Fibroblast of skin of left biceps (primary cell): ENCODE data around the gene LY6G6C.

Source experiments
- DNase-seq, 2 experiments: peaks; one replicate each; pipeline ENCODE4 v3.0.0-alpha.2; 2013; ENCODE audit warnings: low read depth in 2 of 2

Gene LY6G6C

GRCh38 chr6:31706599-31706998 is 14.9 kb downstream of the LY6G6C start, which contains the start of gene LY6G6F:
Gene LY6G6F (plus strand): TSS chr6:31706866. CDS start chr6:31706907, 41 bp downstream.
- no peak for DNase-seq

DNA sequence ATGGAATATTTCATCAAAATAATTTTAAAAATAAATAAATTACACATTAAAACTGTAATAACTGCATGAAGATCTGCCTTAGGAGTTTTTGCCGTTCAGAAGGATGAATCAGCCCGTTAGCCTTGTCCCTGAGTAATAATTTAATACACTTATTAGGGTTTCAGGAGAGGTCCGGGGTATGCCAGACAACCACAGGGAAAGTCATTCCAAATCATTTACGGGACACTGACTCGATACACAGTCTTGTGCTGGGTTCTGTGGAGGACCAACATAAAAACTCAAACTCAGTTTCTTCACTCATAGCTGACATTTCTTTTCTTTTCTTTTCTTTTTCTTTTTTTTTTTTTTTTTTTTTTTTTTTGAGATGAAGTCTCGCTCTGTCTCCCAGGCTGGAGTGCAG is 15.6 kb downstream of the LY6G6C start:
- DNase-seq: no peak

DNA sequence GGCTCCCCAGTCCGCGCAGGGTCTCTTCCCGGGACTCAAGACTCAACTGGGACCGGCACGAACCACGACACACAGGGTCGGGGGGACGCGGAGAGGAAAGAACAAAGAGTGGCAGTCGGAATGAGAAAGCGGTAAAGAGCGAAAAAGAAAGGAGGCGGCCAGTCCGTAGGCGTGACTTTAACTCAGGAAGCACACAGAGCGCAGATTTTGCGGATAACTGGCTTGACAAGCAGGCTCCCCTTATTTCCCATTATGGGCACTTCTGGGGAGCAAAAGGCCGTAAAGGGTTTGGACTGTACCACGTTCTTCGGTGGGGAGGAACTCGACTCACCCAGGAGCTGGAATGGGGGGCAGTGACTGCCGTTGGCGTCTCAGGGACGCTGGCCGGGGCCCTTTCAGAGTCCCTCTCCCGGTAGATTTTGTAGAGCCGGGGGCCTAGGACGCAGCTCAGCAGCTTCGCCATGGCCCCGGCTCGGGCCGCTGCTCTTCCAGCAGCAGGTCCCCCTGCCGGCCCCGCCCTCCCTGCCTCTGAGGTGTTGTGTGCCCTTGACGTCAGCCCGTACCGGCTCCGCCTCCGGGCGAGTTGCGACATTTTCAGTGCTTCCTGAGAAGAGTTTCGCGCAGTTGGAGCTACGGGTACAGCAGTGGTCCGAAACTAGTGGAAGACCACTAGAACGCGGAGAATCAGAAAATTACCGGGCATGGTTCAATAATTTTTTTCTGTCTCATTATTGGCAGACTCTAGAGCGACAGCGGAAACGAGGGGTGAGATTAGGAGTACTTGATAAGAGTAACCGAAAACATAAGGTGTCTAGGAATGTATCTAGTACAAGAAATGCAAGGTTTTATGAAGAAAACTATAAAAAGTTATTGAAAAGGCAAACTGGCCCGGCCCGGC is 18.5 kb downstream of the LY6G6C start, which contains the start of gene ABHD16A:
ABHD16A (minus strand) TSS at position 506 of the 898 bp plus-strand sequence; CDS start at position 463, 43 bp downstream.
- peak; percentile 94 to 95 for DNase-seq

DNA sequence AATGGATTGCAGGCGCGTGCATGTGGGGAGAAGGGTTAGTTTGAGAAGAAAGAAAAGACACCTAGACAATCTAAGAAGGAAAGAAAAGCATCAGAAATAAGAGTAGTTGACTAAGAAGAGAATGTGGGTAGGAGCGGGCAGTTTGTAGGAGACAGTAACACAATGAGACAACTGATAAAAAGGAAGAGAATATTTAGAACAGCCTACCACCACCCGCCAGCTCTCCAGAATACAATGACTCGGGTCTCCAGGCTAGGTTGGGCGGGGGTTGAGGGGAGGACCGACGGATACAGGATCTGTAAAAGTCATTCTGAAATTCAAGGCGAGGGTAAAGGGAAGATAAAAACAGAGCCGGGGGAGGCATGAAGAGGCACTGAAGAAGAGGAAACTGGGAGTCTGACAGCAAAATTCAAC is 19.1 kb downstream of the LY6G6C start:
- DNase-seq: no peak

- DNase-seq: no peak
Measured at GRCh38 chr6:31701666-31702404, 19.7 kb downstream of the LY6G6C start.

GRCh38 chr6:31700740-31701401 is 20.7 kb downstream of the LY6G6C start:
- no peak for DNase-seq

DNA sequence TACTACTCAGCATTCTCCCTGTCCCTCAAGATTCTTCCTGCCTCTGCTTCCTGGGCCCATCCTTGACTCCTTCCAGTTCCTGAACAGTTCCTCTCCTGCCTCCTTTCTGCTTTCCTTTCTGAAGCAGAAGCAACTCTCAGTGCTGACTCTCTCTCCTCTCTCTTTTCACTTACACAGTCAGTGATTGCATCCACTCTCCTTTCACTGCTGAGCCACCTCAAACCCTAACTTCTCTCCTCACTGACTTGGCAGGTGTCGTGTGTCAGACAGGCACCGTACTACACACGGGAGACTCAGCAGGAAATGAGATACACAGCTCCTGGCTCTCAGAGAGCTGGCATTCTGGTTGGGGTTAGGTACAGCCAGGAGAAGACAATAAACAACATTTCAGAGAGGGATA is 24.0 kb downstream of the LY6G6C start:
- DNase-seq: no peak

- DNase-seq: no peak
Measured at GRCh38 chr6:31693535-31693934, 28.0 kb downstream of the LY6G6C start.

- DNase-seq: no peak
Measured at GRCh38 chr6:31692886-31693285, 28.7 kb downstream of the LY6G6C start.

- no peak for DNase-seq
Measured at GRCh38 chr6:31692353-31692752, 29.2 kb downstream of the LY6G6C start.

- no peak for DNase-seq
Measured at GRCh38 chr6:31691564-31692108, 29.9 kb downstream of the LY6G6C start.

DNA sequence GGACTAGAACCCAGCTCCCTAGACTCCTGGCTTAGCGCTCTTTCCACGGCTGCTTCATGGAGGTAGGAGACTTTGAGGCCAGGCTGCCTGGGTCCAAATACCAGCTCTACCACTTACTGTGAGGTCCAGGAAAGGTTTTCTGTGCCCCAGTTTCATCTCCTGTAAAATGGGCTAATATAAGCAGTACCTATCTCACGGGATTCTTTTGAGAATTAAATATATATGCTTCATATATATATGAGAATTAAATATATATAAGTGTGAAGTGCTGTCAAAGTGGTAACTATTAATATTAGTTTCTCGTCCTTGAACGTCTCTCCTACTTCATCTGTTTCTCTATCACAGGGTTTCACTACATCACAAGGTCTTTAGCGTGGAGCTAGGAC is 30.5 kb downstream of the LY6G6C start:
- DNase-seq: no peak

GRCh38 chr6:31690231-31691077 is 31.1 kb downstream of the LY6G6C start:
- no peak for DNase-seq

DNA sequence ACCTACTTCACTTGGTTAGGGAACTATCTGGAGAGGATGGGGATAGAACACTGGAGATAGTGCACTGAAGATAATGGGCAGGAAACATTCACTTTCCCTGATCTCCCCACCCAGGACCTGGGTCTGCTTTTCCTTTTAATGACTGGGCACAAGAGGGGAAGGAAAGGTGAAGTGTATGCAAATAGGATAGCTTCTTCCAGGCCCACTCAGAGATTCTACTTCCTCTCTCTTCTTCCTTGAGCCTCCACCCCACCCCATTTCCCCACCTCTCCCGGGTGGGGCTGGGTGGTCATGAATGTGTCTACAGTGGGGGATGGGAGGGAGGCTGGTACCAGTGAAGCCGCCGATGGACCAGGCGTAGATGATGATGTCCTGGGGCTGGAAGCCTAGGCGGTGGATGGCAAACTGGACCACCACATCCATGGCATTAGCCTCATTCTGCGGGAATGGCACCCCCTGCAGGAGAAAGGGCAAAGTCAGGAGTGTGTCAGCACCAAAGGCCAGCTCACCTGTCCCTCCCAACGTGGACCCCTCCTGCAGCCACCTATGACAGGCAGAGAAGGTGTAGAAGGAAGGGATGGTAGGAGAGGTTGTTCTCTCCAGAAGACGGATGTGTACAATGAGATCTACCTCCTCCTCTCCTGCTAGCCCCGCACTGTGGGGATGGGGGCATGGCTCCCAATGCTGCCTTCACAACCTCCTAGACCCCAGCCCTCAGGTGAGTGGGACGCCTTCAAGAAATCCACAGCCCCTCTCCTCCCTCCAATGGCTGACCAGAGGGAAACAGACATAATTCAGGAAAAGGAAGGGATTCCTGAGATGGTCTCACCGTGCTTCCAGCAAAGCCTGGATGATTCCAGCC is 32.1 kb downstream of the LY6G6C start:
- DNase-seq: no peak

DNA sequence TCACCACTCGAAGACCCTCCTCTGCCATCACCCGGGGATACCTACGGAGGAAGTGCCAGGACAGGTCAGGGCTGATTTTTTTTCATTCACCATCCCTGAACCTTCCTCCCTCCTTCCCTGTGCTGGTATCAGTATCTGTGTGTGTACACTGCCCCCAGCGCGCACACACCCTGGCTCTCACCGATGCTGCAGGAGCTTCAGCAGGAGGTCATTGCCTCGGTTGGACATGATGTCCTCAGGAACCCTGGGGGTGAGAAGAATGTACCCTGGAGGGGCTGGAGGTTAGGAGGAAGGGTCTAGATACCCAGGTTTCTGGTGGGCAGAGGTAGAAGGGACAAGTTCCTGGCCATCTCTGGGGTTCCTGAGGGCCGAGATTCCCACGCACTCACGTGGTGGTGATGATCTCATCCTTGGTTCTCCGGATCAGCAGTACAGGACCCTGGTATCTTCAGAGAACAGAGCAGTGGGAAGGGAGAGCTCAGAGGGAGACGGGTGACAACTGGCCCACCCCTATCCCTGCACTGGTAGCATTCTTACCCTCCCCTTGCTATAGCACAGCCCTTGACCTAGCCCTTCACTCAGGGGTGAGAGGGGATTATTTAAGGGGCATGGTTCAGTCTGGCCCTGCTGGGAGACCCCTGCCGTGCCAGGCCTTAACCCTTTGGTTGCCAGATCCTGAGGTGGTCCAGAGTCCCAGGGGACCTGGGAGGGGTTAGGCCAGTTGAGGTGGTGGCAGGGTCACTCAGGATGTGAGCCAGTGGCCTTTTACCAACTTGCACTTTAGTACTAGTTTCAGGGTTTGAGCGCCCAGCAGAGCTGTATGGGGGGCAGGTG is 33.5 kb downstream of the LY6G6C start:
- DNase-seq: no peak

- DNase-seq: no peak
Measured at GRCh38 chr6:31687321-31687720, 34.2 kb downstream of the LY6G6C start.

GRCh38 chr6:31686483-31686882 is 35.1 kb downstream of the LY6G6C start:
- DNase-seq: no peak

DNA sequence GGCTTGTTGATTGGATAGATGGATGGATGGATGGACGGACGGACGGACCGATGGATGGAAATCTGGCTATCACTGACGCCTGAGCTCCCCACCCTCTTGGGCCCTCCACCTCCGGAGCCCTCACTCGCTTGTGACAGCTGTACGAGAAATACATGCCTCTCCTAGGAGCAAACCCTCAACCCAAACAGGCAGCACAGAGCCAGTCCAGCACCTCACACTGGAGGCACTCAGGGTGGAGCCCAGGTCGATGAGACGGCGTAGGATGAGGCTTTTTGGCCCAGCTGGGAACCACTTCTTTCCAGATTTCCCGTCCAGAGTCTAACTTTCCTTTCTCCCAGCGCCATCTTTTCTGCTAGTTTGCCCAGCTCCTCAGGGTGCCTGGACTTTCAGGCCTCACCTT is 38.0 kb downstream of the LY6G6C start:
- no peak for DNase-seq

- DNase-seq: no peak
Measured at GRCh38 chr6:31681135-31681671, 40.3 kb downstream of the LY6G6C start.
